B cell (primary cell): Measurements from ENCODE around the gene PLCB3.

Source experiments
- EZH2 ChIP-seq: IDR thresholded peaks from 2 replicates; pipeline ENCODE4 v1.6.1; 2012; ENCODE audit warnings: borderline replicate concordance, low read depth, mild to moderate bottlenecking, moderate library complexity, low read length; ENCODE audit not compliant: insufficient read depth, poor library complexity, severe bottlenecking
- TF ChIP-seq, protein P1 (sequence below): fragments of 200-600 bp; IDR thresholded peaks from one replicate; pipeline ENCODE4 v1.8.0; 2022; ENCODE audit warnings: antibody characterized with exemption, mild to moderate bottlenecking

DNA sequence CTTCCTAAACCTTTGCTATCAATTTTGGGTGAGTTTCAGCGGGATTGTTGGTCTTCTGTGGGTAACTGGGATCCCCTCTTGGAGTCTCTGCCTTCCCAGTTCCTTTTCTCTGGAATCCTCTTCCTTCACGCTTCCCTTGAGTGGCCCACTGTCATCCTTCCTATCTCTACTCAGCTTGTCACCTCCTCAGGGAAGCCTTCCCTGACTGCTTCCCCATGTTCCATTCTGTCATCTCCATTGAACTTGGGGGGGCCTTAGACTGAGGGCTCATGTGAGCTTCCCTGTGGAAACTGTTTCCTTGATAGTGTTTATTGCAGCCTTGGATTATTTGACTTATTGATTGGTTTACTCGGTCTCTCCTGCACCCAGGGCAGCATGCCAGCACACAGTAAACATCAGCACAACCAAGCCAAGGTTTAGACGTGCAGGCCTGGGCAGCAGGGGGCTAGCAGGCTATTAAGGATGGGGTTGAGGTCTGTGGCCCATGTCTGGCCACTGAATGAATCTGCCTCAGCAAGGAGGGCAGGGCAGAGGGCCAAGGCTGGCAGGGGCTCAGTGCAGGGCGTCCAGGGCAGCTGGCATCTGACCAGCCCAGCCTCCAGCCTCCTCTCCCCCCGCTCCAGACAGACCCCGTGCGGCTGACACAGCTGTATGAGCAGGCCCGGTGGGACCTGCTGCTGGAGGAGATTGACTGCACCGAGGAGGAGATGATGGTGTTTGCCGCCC lies 32.5 kb upstream of the PLCB3 start:
- TF ChIP-seq, protein P1, sequence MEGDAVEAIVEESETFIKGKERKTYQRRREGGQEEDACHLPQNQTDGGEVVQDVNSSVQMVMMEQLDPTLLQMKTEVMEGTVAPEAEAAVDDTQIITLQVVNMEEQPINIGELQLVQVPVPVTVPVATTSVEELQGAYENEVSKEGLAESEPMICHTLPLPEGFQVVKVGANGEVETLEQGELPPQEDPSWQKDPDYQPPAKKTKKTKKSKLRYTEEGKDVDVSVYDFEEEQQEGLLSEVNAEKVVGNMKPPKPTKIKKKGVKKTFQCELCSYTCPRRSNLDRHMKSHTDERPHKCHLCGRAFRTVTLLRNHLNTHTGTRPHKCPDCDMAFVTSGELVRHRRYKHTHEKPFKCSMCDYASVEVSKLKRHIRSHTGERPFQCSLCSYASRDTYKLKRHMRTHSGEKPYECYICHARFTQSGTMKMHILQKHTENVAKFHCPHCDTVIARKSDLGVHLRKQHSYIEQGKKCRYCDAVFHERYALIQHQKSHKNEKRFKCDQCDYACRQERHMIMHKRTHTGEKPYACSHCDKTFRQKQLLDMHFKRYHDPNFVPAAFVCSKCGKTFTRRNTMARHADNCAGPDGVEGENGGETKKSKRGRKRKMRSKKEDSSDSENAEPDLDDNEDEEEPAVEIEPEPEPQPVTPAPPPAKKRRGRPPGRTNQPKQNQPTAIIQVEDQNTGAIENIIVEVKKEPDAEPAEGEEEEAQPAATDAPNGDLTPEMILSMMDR: no peak
- no peak for TF ChIP-seq EZH2
